T follicular helper cell (primary cell): ENCODE measurements around the gene VSTM2L.

ENCODE experiments used
- DNase-seq: peaks from one replicate; pipeline ENCODE4 v3.0.0-alpha.2; 2020; ENCODE audit warnings: low read depth

The VSTM2L gene

GRCh38 chr20:37968841-37969401 is 66.0 kb downstream of the VSTM2L start:
- no peak for DNase-seq

DNA sequence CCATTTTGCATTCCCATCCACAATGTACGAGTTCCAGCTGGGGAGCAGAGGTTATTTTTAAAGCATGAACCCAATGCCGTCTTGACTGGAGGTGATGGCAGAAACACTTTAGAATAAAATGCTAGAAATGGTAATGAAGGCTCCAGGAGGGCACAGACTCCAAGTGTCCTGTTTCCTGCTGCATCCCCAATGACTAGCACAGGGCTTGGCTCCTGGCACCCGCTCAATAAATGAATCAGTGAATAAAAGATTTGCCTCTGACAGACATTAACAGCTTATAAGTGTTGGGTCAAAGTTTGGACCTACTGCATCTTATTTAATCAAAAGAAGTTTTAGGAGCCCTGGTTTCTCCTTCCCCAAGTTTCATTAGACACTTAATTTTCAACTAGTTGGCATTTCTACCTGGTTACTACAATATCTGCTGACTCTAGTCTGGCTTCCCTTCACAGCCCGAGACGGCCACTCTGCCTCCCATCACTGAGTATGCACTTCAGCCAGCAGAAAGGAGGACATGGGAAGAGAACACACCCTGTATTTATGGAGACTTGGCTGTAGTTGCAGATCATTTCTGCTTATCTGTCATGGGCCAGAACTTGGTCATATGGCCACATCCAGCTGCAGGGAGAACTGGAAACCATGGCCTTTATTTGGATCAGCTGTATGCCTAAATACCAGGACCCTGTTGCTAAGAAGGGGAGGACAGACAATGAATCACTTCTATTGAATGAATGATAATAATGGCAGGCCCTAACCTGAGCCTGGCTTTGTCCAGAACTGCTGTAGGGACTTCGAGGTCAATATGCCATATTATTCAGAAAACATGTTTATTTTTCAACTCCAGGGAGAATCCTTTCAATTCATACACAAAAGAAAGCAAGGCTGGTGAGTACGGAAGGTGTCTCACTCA is 67.3 kb downstream of the VSTM2L start:
- no peak for DNase-seq

DNA sequence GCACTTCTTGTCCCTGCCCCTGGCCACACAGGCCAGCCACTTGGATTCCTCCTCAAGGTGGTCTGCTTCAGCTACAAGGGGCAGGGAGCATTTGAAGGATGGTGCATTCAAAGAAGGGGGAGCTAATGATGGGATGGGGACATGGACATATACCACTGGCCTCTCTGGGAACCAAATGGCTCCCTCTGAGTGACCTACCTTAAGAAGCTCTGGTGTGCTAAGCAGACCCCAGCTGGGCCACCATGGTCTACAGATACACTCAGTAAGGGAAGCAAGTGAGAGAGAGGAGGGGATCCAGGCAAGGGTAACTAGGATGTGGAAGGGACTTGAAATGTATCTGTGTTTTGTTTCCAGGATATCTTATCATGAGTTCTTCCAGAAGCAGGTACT is 67.9 kb downstream of the VSTM2L start:
- no peak for DNase-seq

DNA sequence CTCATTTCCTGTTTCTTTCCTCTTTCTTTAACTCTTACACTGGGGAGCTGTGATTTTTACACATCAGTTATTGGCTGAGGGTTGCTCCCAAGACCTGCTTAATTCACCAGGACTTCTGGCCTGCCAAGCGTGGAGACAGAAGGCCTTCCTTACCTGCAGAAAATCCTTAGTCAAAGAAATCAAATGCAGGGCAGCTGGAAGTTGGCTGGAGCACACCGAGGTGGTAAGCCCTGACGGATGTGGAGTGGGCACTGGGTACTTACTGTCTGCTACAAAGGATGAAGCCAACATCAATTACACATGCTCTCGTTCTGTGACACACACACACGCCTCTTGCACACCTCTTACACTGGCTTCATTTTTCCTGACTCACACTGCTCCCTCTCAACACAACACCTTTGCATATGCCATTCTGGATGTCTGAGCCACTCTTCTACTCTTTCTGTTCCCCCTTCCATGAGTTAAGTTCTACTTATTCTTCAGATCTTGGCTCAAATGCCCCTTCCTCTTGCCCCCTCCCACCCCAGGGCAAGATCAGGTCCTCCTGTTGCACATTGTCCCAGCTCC is 68.7 kb downstream of the VSTM2L start:
- DNase-seq = no peak

GRCh38 chr20:37972256-37973058 is 69.5 kb downstream of the VSTM2L start:
- DNase-seq = no peak

DNA sequence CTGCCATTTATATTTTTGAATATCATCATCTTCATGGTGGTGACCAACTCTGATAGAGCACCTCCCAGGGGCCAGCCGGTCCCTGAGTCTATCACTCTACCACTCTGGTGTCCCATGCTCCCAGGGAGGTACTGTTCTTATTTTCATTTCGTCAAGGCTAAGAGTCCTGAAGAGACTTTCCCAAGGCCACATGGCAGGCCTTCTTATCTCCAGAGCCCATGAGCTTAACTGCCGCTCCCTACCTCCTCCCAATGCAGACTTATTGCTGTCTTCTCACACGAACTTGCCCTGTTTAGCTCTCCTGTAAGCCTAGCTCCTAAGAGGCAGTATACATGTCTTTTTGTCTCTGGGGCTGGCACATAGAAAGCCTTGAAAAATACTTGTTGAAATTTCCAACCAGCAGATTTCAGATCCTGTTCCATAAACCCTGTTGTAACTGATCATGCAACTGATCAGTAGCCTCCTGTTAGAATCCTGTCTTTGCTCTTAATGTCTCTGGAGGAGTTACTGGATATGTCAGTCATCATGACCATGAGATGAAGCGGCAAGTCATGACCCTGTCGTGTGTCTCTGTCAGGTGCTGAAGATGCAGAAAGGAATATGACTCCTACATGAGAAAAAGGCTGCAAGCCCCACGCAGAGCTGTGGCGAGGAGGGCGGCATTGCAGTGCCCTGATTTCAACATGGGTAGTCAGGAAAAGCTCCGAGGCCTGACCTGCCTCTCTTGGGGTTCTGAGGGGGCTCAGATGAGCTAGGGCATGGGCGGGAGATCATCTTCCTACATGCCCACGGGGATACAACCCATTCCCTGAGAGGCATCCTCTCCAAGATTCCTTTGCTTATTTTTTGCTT is 70.4 kb downstream of the VSTM2L start:
- no peak for DNase-seq

GRCh38 chr20:37976887-37977286 is 74.0 kb downstream of the VSTM2L start:
- DNase-seq = no peak

GRCh38 chr20:37977338-37977737 is 74.4 kb downstream of the VSTM2L start:
- no peak for DNase-seq

DNA sequence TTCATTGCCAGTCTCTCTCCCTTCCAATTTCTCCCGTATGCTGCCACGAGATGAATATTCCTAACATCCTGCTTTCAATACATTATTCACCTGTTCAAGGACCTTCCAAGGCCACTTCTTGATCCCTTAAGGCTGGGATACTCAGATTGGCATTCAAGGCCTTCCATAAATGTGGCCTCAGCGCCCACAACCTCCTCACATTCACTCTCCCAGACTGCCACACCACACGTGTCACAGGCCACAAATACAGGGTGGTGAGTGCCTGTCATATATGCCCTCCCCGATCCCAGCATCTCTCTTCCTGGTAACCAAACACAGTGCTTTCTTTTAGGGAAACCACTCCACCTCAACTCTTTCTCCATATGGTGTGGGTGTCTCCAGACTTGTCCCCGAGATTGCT is 74.9 kb downstream of the VSTM2L start:
- DNase-seq = no peak

DNA sequence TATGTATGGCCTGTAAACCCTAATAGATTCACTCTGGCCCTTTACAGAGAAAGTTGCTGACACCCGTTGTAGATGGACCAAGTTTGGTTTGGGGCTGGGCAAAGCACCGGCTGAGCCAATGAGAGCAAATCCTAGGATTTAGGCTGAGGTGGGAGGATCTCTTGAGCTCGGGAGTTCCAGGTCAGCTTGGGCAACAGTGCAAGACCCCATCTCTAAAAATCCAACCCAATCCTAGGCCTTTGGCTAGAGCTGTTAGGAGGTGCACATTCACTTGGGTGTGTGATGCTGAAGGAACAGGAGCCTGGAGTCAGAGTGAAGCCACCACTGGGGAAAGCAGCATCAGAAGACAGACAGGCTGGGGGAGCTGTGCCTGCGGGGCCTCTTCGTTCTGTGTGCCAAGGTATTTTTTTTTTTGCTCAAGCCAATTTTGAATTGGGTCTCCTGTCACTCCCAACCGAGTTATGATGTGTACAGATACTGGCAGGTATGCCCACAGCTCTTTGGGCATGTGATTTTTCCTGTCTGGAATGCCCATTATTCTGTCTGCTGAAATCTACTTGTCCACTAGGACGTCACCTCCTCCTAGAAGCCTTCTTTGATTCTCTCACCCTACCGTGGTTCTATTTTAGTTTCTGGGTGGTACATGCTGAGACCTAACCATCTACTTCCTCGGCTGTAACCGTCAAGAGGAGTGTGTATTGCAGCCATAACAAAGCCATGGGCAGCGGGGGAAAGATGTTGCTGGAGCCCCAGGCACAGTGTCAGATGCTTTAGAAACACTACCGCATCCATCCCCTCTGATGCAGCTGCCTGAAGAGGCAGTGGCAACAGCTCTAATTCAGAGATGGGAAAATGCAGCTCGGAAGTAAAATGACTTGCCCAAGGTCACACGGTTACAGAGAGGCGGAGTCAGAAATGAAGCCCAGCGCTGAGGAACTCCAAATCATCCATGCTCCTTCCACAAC is 76.4 kb downstream of the VSTM2L start:
- DNase-seq = no peak

GRCh38 chr20:37980383-37980782 is 77.5 kb downstream of the VSTM2L start:
- DNase-seq = no peak

DNA sequence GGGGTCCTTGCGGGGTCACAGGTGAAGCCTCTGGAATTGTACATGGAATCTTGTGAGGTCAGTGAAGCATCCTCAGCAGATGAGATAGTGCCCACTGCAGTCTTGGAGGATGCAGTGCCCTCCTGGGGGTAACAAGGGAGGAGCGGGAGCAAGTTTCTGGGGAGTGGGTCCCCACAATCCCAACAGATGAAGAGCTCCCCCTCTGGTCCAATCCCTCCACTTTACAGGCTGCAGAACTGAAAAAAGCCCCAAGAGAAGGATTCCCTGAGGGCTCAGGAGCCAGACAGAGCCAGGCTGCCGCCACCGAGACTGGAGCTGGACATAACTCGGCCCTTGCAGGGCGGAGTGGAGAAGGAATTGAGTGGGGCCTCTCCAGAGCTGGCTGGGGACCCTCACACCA is 77.9 kb downstream of the VSTM2L start:
- DNase-seq = no peak

DNA sequence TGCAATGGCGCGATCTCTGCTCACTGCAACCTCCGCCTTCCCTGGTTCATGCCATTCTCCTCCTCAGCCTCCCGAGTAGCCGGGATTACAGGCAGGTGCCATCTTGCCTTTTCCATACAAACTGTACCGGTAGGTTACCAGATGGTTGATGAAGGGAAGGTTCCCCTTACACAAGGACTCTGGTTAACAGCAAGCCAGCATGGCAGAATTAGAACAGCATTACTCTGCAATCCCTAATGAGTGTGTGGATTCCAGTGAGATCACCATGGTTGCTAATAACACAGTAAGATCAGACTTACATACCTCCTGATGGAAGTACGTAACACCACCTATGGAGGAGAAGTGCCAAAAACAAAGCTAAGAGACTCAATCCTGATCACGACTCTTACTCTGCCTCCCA is 78.6 kb downstream of the VSTM2L start:
- DNase-seq = no peak

DNA sequence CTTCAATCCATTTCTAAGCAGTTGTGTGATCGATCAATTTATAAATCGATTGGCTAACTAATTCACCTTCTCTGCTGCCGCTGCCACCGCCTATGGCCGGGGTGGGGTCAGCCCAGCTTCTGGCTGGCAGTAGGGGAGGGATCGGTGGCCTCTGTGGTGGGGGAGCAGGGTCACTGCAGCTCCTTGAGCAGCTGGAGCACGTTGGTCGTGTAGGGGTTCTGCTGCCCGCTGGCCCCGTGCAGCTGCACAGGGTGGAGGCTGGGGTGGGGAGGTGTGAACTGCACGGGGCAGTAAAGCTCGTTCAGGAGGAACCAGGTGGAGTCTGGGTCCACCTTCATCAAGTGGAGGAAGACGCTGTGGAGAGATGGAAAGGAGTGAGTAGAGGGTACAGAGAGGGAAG is 80.4 kb downstream of the VSTM2L start:
- no peak for DNase-seq

DNA sequence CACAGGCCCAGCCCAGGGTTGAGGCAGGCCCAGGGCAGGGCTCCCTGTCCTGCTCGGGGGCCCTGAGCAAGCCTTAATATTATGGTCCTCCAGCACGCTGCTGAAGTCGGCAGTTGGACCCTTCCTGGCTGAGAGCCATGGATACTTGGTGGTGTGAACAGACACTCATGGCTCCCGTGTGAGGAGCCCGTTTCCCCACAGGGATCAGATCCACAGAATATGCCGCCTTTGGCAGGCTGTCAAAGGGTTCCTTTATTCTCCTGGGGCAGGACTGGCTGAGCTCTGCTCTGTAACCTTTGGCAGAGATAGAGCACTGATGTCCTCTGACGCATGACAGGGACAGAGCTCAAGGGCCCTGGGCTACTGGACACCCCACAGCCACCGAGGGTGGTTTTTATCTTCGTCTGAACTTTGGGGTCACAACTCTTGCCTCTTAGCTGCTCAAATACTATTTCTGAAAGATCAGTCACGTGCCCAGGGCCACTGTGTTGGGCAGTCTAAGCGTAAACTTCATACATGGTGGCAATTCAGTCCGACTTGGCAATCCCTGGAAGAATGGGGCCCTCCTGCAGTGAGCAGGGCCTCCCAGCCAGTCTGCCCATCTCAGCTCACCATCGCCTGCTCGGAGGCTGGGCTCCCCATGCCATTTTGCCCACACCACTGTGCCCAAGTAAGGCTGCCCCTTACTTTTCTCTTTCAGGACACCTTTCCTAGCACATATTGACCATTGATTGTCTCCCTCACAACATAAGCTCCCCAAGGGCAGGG is 81.3 kb downstream of the VSTM2L start:
- no peak for DNase-seq

GRCh38 chr20:37986044-37986858 is 83.3 kb downstream of the VSTM2L start:
- DNase-seq = no peak

GRCh38 chr20:37986873-37987601 is 84.1 kb downstream of the VSTM2L start:
- no peak for DNase-seq
